GM18520 (cell line): Measurements from ENCODE around the gene HNRNPCL4.
"Not testable (repeated sequence)": the region's sequence is repeated elsewhere in the genome, so short reads cannot be mapped to it uniquely, and the experiment has no call there.

Source experiments
- ATAC-seq: cut with Tn5 transposase; IDR thresholded peaks from one replicate; pipeline ENCODE4 v1.9.1; 2021; ENCODE audit not compliant: unreplicated experiment

Gene HNRNPCL4

DNA sequence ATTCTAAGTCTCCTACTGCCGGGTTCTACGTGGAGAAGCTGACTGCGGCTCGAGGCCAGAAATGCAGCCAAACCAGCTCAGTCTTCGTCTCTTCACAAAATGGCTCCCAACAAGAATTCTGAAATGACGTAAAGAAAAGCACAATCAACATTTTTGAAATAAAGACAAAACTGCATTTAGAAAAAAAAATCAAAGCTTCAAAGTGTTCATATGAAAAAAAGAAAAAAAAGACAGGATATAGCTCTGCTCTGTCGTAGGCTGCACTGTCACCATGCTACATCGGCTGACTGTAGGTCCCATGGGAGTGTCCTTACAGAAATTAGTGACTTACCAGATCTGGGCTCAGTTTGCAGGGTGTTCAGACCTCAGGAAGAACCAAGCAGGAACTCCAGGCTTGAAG, at the start of gene HNRNPCL4:
Gene HNRNPCL4 (minus strand): TSS at position 101 of the 400 bp plus-strand sequence. CDS start 164 bp downstream, outside the sequence.
- not testable (repeated sequence) for ATAC-seq

DNA sequence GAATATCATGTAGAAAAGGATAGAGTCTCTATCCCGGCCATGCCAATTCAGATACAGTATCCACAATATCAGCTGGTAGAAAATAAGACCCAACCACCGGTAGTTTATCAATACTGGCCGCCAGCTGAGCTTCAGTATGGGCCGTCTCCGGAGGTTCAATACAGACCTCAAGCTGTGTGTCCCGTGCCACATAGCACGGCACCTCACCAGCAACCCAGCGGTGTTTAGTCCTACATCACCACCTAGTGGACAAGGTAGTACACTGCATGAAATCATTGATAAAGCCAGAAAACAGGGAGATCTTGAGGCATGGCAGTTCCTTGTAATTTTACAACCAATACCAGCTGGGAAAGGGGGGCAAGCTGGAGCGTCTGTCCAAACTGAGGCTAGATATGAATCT, 43.3 kb upstream of the HNRNPCL4 start:
- ATAC-seq = not testable (repeated sequence)

DNA sequence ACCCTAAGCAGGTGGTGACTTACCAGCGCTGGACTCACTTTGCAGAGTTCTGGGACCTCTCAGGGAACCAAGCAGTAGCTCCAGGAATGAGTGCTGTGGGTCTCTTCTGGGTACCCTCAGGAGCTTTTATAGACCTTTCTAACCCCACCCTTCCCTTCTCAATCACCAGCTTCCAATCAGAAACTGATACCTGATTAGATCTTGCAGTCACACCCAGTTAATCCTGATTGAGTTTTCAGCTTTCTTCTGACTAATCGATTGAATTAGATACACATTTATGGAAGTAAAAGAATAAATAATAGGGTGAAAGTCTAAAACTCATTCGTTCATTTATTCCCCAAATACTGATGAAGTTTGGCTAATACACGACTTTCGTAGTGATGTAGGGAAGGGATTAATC, 35.9 kb upstream of the HNRNPCL4 start, which contains the start of gene PRAMEF13:
Gene PRAMEF13 (minus strand): TSS at position 101 of the 400 bp plus-strand sequence. CDS start 1,820 bp downstream, outside the sequence.
- ATAC-seq = not testable (repeated sequence)

DNA sequence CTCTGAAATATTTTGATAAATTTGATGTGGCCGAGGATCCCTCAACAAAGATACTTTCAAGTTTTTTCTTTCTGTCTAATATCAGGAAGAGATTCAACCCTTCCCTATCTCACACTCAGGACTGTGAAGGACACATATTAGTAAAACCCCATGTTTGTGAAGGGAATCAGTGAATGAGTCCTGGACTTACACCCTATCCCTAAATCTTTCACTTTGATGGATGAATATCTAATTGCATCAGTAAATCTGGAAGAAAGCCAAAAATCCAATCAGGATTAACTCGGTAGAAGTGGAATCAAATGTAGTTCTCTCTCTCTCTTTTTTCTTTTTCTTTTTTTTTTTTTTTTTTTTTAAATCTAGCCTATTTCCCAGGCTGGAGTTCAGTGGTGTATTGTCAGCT, 6.1 kb upstream of the HNRNPCL4 start, which contains the start of gene PRAMEF9:
Gene PRAMEF9 (plus strand): TSS at position 301 of the 400 bp plus-strand sequence. CDS start 3,433 bp downstream, outside the sequence.
- not testable (repeated sequence) for ATAC-seq

DNA sequence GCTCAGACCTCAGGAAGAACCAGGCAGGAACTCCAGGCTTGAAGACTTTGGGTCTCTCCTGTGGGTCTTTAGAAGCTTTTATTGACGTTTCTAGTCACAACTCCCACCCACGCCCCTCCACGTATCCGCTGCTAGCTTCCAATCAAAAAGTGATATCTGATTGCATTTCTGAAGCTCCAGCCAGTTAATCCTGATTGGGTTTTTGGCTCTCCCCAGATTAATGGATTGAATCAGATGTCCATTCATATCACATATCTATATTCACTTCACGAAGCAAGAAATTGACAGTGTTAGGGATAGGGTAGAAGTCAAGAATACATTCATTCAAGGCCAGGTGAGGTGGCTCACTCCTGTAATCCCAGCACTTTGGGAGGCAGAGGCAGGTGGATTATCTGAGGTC, 9.5 kb downstream of the HNRNPCL4 start, which contains the start of gene PRAMEF26:
Gene PRAMEF26 (minus strand): TSS at position 101 of the 400 bp plus-strand sequence. CDS start 2,914 bp downstream, outside the sequence.
- not testable (repeated sequence) for ATAC-seq

DNA sequence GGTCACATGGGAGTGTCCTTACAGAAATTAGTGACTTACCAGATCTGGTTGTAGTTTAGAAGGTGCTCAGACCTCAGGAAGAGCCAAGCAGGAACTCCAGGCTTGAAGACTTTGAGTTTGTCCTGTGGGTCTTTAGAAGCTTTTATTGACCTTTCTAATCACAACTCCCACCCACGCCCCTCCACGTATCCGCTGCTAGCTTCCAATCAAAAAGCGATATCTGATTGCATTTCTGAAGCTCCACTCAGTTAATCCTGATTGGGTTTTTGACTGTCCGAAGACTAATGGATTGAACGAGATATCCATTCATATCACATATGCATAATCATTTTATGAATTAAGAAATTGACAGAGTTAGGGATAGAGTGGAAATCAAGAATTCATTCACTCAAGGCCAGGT, 48.7 kb downstream of the HNRNPCL4 start, which contains the start of gene HNRNPCL2:
Gene HNRNPCL2 (minus strand): TSS at position 101 of the 400 bp plus-strand sequence. CDS start 454 bp downstream, outside the sequence.
- not testable (repeated sequence) for ATAC-seq
